Measurements from ENCODE around the gene FAM98C. TPM values are rescaled to one million over a fixed set of nuclear protein-coding genes. Genes with fewer than 3 reads are reported as not detected.
"Not testable (repeated sequence)": the region's sequence is repeated elsewhere in the genome, so short reads cannot be mapped to it uniquely, and the experiment has no call there.

Gene FAM98C
- total RNA-seq, 2 donors from 2014 or later: 19.9 to 59.5 TPM

- intact Hi-C loops (cut with DNase I): no loop called here
- no peak for DNase-seq (ENCODE audit: low spot score)
- WGBS: 75% methylated on average over 6 of the region's 7 CpGs
- Histone ChIP-seq H3K27me3 (replicated peaks; ENCODE audit: insufficient read depth) (no peaks in the 10 kb centered on the region), H3K9me3 (no peaks in the 10 kb centered on the region), H3K4me3 (no peak overlapping the region), H3K4me1 (replicated peaks) (no peaks in the 10 kb centered on the region), H3K36me3 (no peaks in the 10 kb centered on the region), H3K27ac (no peak overlapping the region)
- TF ChIP-seq CTCF (IDR thresholded peaks at IDR 0.05) (no peak), POLR2AphosphoS5 (IDR thresholded peaks at IDR 0.05) (no peak), POLR2A (IDR thresholded peaks at IDR 0.05) (no peak)
Measured at GRCh38 chr19:38425222-38425809, 22.4 kb downstream of the FAM98C start.

- H3K4me3 ChIP-seq: no peak within 1 kb of the TSS
- H3K27ac ChIP-seq: no peak within 1 kb of the TSS
- H3K27me3 ChIP-seq (replicated peaks; ENCODE audit: insufficient read depth): no peaks in the 10 kb centered on the region
- TF ChIP-seq POLR2AphosphoS5 (IDR thresholded peaks at IDR 0.05) (no peak), POLR2A (IDR thresholded peaks at IDR 0.05) (no peak), CTCF (IDR thresholded peaks at IDR 0.05) (no peak)
- H3K9me3 ChIP-seq: no peaks in the 10 kb centered on the region
- 17% methylated on average over 20 of the region's 20 CpGs for WGBS
- intact Hi-C loops (cut with DNase I): no loop called here
- DNase-seq (ENCODE audit: low spot score): no peak
- H3K36me3 ChIP-seq: no peaks in the 10 kb centered on the region
- H3K4me1 ChIP-seq (replicated peaks): no peaks in the 10 kb centered on the region
Measured at GRCh38 chr19:38425810-38426466, 23.0 kb downstream of the FAM98C start, which contains the start of gene RASGRP4. RASGRP4 (minus strand) TSS chr19:38426219; CDS start chr19:38426091, 128 bp downstream.

GRCh38 chr19:38427035-38427677 is 24.3 kb downstream of the FAM98C start:
- DNase-seq (ENCODE audit: low spot score); H3K27me3 ChIP-seq (replicated peaks; ENCODE audit: insufficient read depth); H3K4me1 ChIP-seq (replicated peaks); H3K4me3 ChIP-seq; H3K27ac ChIP-seq; H3K36me3 ChIP-seq; intact Hi-C loops (cut with DNase I); H3K9me3 ChIP-seq: not testable (repeated sequence)
- WGBS: 65% methylated on average over 16 of the region's 17 CpGs

- intact Hi-C loops (cut with DNase I): no loop called here
- no peak for DNase-seq (ENCODE audit: low spot score)
- Histone ChIP-seq H3K27me3 (replicated peaks; ENCODE audit: insufficient read depth) (peaks cover 6% of the 10 kb centered on the region), H3K9me3 (no peaks in the 10 kb centered on the region), H3K4me3 (no peak overlapping the region), H3K27ac (no peak overlapping the region), H3K4me1 (replicated peaks) (no peaks in the 10 kb centered on the region), H3K36me3 (no peaks in the 10 kb centered on the region)
- 52% methylated on average over 14 of the region's 14 CpGs for WGBS
- TF ChIP-seq POLR2AphosphoS5 (IDR thresholded peaks at IDR 0.05) (no peak), CTCF (IDR thresholded peaks at IDR 0.05) (no peak), POLR2A (IDR thresholded peaks at IDR 0.05) (no peak)
Measured at GRCh38 chr19:38429055-38429810, 26.3 kb downstream of the FAM98C start.

DNA sequence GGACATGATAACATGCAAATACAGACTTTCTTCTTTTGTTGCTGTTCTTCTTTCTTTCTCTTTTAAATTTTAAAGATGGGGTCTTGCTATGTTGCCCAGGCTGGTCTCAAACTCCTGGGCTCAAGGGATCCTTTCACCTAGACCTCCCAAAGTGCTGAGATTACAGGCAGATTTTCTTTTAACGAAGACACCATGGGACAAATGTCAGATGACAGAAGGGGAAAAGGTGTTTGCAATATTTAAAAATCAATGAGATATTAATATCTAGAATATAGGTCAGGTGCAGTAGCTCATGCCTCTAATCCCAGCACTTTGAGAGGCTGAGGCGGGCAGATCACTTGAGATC is 26.9 kb downstream of the FAM98C start:
- Histone ChIP-seq H3K4me3 (no peak overlapping the region), H3K9me3 (no peaks in the 10 kb centered on the region), H3K4me1 (replicated peaks) (no peaks in the 10 kb centered on the region), H3K36me3 (no peaks in the 10 kb centered on the region), H3K27ac (no peak overlapping the region), H3K27me3 (replicated peaks; ENCODE audit: insufficient read depth) (peaks cover 9% of the 10 kb centered on the region)
- intact Hi-C loops (cut with DNase I): no loop called here
- 84% methylated on average over 2 of the region's 2 CpGs for WGBS
- DNase-seq (ENCODE audit: low spot score): no peak
- TF ChIP-seq CTCF (IDR thresholded peaks at IDR 0.05) (no peak), POLR2A (IDR thresholded peaks at IDR 0.05) (no peak), POLR2AphosphoS5 (IDR thresholded peaks at IDR 0.05) (no peak)

Measured in prostate gland (tissue), 2 donors.